A673 (cell line): ENCODE measurements around the gene USP20.

ENCODE experiments used
- CTCF ChIP-seq: fragments of 300-800, 200-600 bp; sonication (generic); conservative IDR thresholded peaks from 2 replicates; pipeline ENCODE4 v1.5.1; 2017; ENCODE audit warnings: low read depth, mild to moderate bottlenecking, antibody characterized with exemption, low read length, moderate library complexity, mixed read lengths
- EZH2 ChIP-seq: fragments of 200-600 bp; sonication (generic); IDR thresholded peaks from 2 replicates; pipeline ENCODE4 v1.6.1; 2017; ENCODE audit warnings: borderline replicate concordance, low read depth, mild to moderate bottlenecking, mixed read lengths, antibody characterized with exemption, low read length; ENCODE audit not compliant: poor library complexity, severe bottlenecking

GRCh38 chr9:129897263-129897662, 62.0 kb downstream of the USP20 start:
- TF ChIP-seq CTCF, result no peak
- no peak for TF ChIP-seq EZH2
